ENCODE measurements around the gene PHAF1.
A peak's percentile ranks its signal among the peaks of the same experiment; 100 is the strongest.

PHAF1 gene

GRCh38 chr16:67148221-67148620 is 38.5 kb downstream of the PHAF1 start:
- TF ChIP-seq, protein P1, sequence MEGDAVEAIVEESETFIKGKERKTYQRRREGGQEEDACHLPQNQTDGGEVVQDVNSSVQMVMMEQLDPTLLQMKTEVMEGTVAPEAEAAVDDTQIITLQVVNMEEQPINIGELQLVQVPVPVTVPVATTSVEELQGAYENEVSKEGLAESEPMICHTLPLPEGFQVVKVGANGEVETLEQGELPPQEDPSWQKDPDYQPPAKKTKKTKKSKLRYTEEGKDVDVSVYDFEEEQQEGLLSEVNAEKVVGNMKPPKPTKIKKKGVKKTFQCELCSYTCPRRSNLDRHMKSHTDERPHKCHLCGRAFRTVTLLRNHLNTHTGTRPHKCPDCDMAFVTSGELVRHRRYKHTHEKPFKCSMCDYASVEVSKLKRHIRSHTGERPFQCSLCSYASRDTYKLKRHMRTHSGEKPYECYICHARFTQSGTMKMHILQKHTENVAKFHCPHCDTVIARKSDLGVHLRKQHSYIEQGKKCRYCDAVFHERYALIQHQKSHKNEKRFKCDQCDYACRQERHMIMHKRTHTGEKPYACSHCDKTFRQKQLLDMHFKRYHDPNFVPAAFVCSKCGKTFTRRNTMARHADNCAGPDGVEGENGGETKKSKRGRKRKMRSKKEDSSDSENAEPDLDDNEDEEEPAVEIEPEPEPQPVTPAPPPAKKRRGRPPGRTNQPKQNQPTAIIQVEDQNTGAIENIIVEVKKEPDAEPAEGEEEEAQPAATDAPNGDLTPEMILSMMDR (IDR thresholded peaks at IDR 0.05; ENCODE audit: low read depth, low read length, missing control alignments), result no peak
- DNase-seq (ENCODE audit: low read depth), result no peak
- H3K4me3 ChIP-seq (ENCODE audit: low read depth, low read length), result no peak overlapping the region
- in situ Hi-C loops (cut with HindIII; ENCODE audit: low sequenced_read_pairs), result no loop called here

GRCh38 chr16:67148656-67149275 is 39.0 kb downstream of the PHAF1 start:
- no peak for DNase-seq (ENCODE audit: low read depth)
- no peak overlapping the region for H3K4me3 ChIP-seq (ENCODE audit: low read depth, low read length)
- in situ Hi-C loops (cut with HindIII; ENCODE audit: low sequenced_read_pairs), result no loop called here
- TF ChIP-seq, protein P1 (IDR thresholded peaks at IDR 0.05; ENCODE audit: low read depth, low read length, missing control alignments), result no peak

- H3K4me3 ChIP-seq (ENCODE audit: low read depth, low read length), result peak overlapping the region; percentile 55
- TF ChIP-seq, protein P1 (IDR thresholded peaks at IDR 0.05; ENCODE audit: low read depth, low read length, missing control alignments), result no peak
- in situ Hi-C loops (cut with HindIII; ENCODE audit: low sequenced_read_pairs), result no loop called here
- no peak for DNase-seq (ENCODE audit: low read depth)
These were observed 39.7 kb downstream of the PHAF1 start for GRCh38 chr16:67149276-67150046.

- in situ Hi-C loops (cut with HindIII; ENCODE audit: low sequenced_read_pairs), result no loop called here
- H3K4me3 ChIP-seq (ENCODE audit: low read depth, low read length), result peak overlapping the region; percentile 55
- DNase-seq (ENCODE audit: low read depth), result no peak
- TF ChIP-seq, protein P1 (IDR thresholded peaks at IDR 0.05; ENCODE audit: low read depth, low read length, missing control alignments), result no peak
These were observed 40.5 kb downstream of the PHAF1 start for GRCh38 chr16:67150047-67150832.

DNA sequence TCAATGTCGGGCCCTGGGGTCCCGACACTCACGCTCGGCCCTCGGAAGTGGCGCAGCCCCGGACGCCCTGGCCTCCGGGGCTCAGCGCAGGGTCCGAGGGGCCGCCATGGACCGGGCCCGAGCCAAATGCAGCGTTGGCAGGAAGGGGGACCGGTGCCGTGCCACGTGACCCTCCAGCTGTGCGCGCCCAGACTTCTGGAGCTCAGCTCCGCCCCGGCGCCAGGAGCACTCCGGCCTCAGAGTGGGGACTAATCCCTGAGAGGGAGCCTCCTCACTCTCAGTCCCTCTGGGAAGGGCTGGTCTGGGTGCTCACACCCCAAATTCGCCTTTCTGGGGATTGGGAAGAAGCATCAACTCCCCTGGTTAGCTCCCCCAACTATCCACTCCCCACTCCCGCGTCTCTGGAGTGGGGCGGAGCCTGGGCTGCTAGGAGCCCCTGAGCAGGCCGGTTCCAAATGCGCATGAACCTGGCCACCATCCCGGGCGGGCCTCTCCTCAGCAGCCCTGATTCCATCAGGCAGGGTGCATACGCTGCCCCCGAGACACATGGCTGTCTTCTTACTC is 41.2 kb downstream of the PHAF1 start, which contains the start of gene B3GNT9:
Gene B3GNT9 (minus strand): TSS at position 166 of the 564 bp plus-strand sequence. CDS start 513 bp downstream, outside the sequence.
- in situ Hi-C loops (cut with HindIII; ENCODE audit: low sequenced_read_pairs), result no loop called here
- peak within 1 kb of the TSS; percentile 55 for H3K4me3 ChIP-seq (ENCODE audit: low read depth, low read length)
- DNase-seq (ENCODE audit: low read depth), result no peak
- TF ChIP-seq, protein P1 (IDR thresholded peaks at IDR 0.05; ENCODE audit: low read depth, low read length, missing control alignments), result no peak

Measured in astrocyte of the cerebellum (primary cell).